ENCODE data around the gene COX6B1.

Gene COX6B1

GRCh38 chr19:35657904-35658700 is 10.0 kb downstream of the COX6B1 start:
- no peak overlapping the region for H3K4me3 ChIP-seq (replicated peaks; ENCODE audit: insufficient read depth, low read length)
- H3K27me3 ChIP-seq (ENCODE audit: insufficient read depth, poor library complexity, severe bottlenecking), result no peaks in the 10 kb centered on the region
- DNase-seq (ENCODE audit: low read depth in 1 of 2, low spot score in 1 of 2), result no peak
- TF ChIP-seq SPI1 (IDR thresholded peaks at IDR 0.05; ENCODE audit: borderline replicate concordance, low read depth) (no peak), CTCF (IDR thresholded peaks at IDR 0.05; ENCODE audit: insufficient read depth, low read length) (no peak), GABPA (IDR thresholded peaks at IDR 0.05; ENCODE audit: low read depth) (no peak), POLR2AphosphoS5 (IDR thresholded peaks at IDR 0.05; ENCODE audit: low read depth) (no peak), REST (IDR thresholded peaks at IDR 0.05; ENCODE audit: insufficient replicate concordance, low read depth) (no peak)
- no peak overlapping the region for H3K27ac ChIP-seq (replicated peaks)

- no peak for TF ChIP-seq SPI1 (IDR thresholded peaks at IDR 0.05; ENCODE audit: borderline replicate concordance, low read depth)
- no peak for TF ChIP-seq CTCF (IDR thresholded peaks at IDR 0.05; ENCODE audit: insufficient read depth, low read length)
- TF ChIP-seq REST (IDR thresholded peaks at IDR 0.05; ENCODE audit: insufficient replicate concordance, low read depth), result no peak
- no peak for TF ChIP-seq GABPA (IDR thresholded peaks at IDR 0.05; ENCODE audit: low read depth)
- TF ChIP-seq POLR2AphosphoS5 (IDR thresholded peaks at IDR 0.05; ENCODE audit: low read depth), result no peak
- no peak for DNase-seq (ENCODE audit: low read depth in 1 of 2, low spot score in 1 of 2)
- H3K27ac ChIP-seq (replicated peaks), result no peak overlapping the region
- no peaks in the 10 kb centered on the region for H3K27me3 ChIP-seq (ENCODE audit: insufficient read depth, poor library complexity, severe bottlenecking)
- H3K4me3 ChIP-seq (replicated peaks; ENCODE audit: insufficient read depth, low read length), result no peak overlapping the region
Observed at GRCh38 chr19:35661995-35662340, 13.8 kb downstream of the COX6B1 start.

- no peak for DNase-seq (ENCODE audit: low read depth in 1 of 2, low spot score in 1 of 2)
- no peaks in the 10 kb centered on the region for H3K27me3 ChIP-seq (ENCODE audit: insufficient read depth, poor library complexity, severe bottlenecking)
- H3K27ac ChIP-seq (replicated peaks), result no peak overlapping the region
- H3K4me3 ChIP-seq (replicated peaks; ENCODE audit: insufficient read depth, low read length), result no peak overlapping the region
- TF ChIP-seq GABPA (IDR thresholded peaks at IDR 0.05; ENCODE audit: low read depth) (no peak), REST (IDR thresholded peaks at IDR 0.05; ENCODE audit: insufficient replicate concordance, low read depth) (no peak), SPI1 (IDR thresholded peaks at IDR 0.05; ENCODE audit: borderline replicate concordance, low read depth) (no peak), POLR2AphosphoS5 (IDR thresholded peaks at IDR 0.05; ENCODE audit: low read depth) (no peak), CTCF (IDR thresholded peaks at IDR 0.05; ENCODE audit: insufficient read depth, low read length) (no peak)
Observed at GRCh38 chr19:35663981-35664380, 15.9 kb downstream of the COX6B1 start.
